Measurements from ENCODE around the gene ERCC8.

GRCh38 chr5:60852940-60853339 lies 91.9 kb downstream of the ERCC8 start:
- TF ChIP-seq EZH2 (IDR thresholded peaks at IDR 0.05) (no peak), CTCF (IDR thresholded peaks at IDR 0.05 in 2 of 3, conservative IDR thresholded peaks at IDR 0.05 in 1 of 3; ENCODE audit: borderline replicate concordance in 1 of 3, insufficient read depth in 1 of 3, low read depth in 2 of 3, low read length in 2 of 3) (no peak), SP1 (IDR thresholded peaks at IDR 0.05; ENCODE audit: low read depth) (no peak), REST (IDR thresholded peaks at IDR 0.05; ENCODE audit: low read depth) (no peak), YY1 (IDR thresholded peaks at IDR 0.05; ENCODE audit: extremely low read depth, insufficient replicate concordance, low read depth, low read length) (no peak), ATF3 (IDR thresholded peaks at IDR 0.05) (no peak), TCF7L2 (IDR thresholded peaks at IDR 0.05; ENCODE audit: borderline replicate concordance, extremely low read depth, insufficient read depth, insufficient read length) (no peak), EZH2phosphoT487 (IDR thresholded peaks at IDR 0.05; ENCODE audit: borderline replicate concordance) (no peak), RAD21 (IDR thresholded peaks at IDR 0.05; ENCODE audit: low read depth) (no peak), SIN3A (IDR thresholded peaks at IDR 0.05; ENCODE audit: low read depth) (no peak), POLR2AphosphoS5 (IDR thresholded peaks at IDR 0.05; ENCODE audit: low read depth, low read length) (no peak), JUND (IDR thresholded peaks at IDR 0.05) (no peak)
